Loucy (cell line): ENCODE results near the gene GRID1.

Source experiments
- H2AFZ ChIP-seq: fragments of 200-600 bp; sonication (generic); 2 replicates; pipeline ENCODE4 v1.6.0; 2016; ENCODE audit warnings: antibody characterized with exemption, mild to moderate bottlenecking, low read length, moderate library complexity
- H3F3A ChIP-seq: fragments of 200-600 bp; 2 replicates; pipeline ENCODE4 v1.6.0; 2016; ENCODE audit warnings: antibody characterized with exemption, low read depth, mild to moderate bottlenecking
- H3K27me3 ChIP-seq: fragments of 200-600 bp; sonication (generic); 2 replicates; pipeline ENCODE4 v1.6.1; 2014; ENCODE audit warnings: low read length, mild to moderate bottlenecking; ENCODE audit not compliant: insufficient read depth, poor library complexity, severe bottlenecking
- H3K36me3 ChIP-seq: fragments of 200-600 bp; sonication (generic); 2 replicates; pipeline ENCODE4 v1.6.1; 2016; ENCODE audit warnings: low read length; ENCODE audit not compliant: insufficient read depth
- H3K4me1 ChIP-seq: fragments of 200-600 bp; sonication (generic); 2 replicates; pipeline ENCODE4 v1.5.1; 2014; ENCODE audit warnings: low read length, mild to moderate bottlenecking; ENCODE audit not compliant: insufficient read depth, poor library complexity, severe bottlenecking
- H3K4me2 ChIP-seq: fragments of 200-600 bp; sonication (generic); 2 replicates; pipeline ENCODE4 v1.6.0; 2014; ENCODE audit warnings: antibody characterized with exemption, low read length, low read depth, mild to moderate bottlenecking; ENCODE audit not compliant: poor library complexity, severe bottlenecking
- H3K4me3 ChIP-seq: fragments of 200-600 bp; sonication (generic); 2 replicates; pipeline ENCODE4 v1.5.1; 2014; ENCODE audit warnings: low read length, mild to moderate bottlenecking, mixed read lengths; ENCODE audit not compliant: poor library complexity, severe bottlenecking
- H3K79me2 ChIP-seq: fragments of 200-600 bp; sonication (generic); 2 replicates; pipeline ENCODE4 v1.6.1; 2014; ENCODE audit warnings: low read length; ENCODE audit not compliant: insufficient read depth
- H3K9ac ChIP-seq: fragments of 200-600 bp; sonication (generic); 2 replicates; pipeline ENCODE4 v1.6.0; 2014; ENCODE audit warnings: mild to moderate bottlenecking, low read depth, low read length, moderate library complexity; ENCODE audit not compliant: poor library complexity, severe bottlenecking
- H3K9me2 ChIP-seq: fragments of 200-600 bp; sonication (generic); replicated peaks from 2 replicates; pipeline ENCODE4 v1.6.1; 2016; ENCODE audit warnings: low read depth, low read length, mixed read lengths
- H3K9me3 ChIP-seq: fragments of 200-600 bp; sonication (generic); 2 replicates; pipeline ENCODE4 v1.6.1; 2014; ENCODE audit warnings: mild to moderate bottlenecking, antibody characterized with exemption, low read length, low read depth; ENCODE audit not compliant: insufficient read depth
- H4K20me1 ChIP-seq: fragments of 200-600 bp; sonication (generic); 2 replicates; pipeline ENCODE4 v1.6.0; 2014; ENCODE audit warnings: antibody characterized with exemption, low read length, mild to moderate bottlenecking; ENCODE audit not compliant: insufficient read depth, poor library complexity, severe bottlenecking
- EZH2phosphoT487 ChIP-seq: fragments of 200-600 bp; IDR thresholded peaks from 2 replicates; pipeline ENCODE4 v1.6.1; 2018; ENCODE audit warnings: antibody characterized with exemption, mild to moderate bottlenecking, moderate library complexity, borderline replicate concordance
- TF ChIP-seq, protein P1 (sequence below): fragments of 200-600 bp; sonication (generic); conservative IDR thresholded peaks from 2 replicates; pipeline ENCODE4 v1.5.1; 2014; ENCODE audit warnings: mild to moderate bottlenecking, antibody characterized with exemption, low read length

GRID1 gene

GRCh38 chr10:85614981-85615380 is 751.6 kb downstream of the GRID1 start:
- Histone ChIP-seq H4K20me1 (no peaks in the 10 kb centered on the region), H2AFZ (no peak overlapping the region), H3K9me2 (no peaks in the 10 kb centered on the region), H3K9ac (no peak overlapping the region), H3K27me3 (no peaks in the 10 kb centered on the region), H3K4me3 (no peak overlapping the region), H3K9me3 (no peaks in the 10 kb centered on the region), H3K79me2 (no peaks in the 10 kb centered on the region), H3F3A (no peaks in the 10 kb centered on the region), H3K4me1 (peaks cover 18% of the 10 kb centered on the region), H3K36me3 (no peaks in the 10 kb centered on the region), H3K4me2 (no peak overlapping the region)
- TF ChIP-seq, protein P1, sequence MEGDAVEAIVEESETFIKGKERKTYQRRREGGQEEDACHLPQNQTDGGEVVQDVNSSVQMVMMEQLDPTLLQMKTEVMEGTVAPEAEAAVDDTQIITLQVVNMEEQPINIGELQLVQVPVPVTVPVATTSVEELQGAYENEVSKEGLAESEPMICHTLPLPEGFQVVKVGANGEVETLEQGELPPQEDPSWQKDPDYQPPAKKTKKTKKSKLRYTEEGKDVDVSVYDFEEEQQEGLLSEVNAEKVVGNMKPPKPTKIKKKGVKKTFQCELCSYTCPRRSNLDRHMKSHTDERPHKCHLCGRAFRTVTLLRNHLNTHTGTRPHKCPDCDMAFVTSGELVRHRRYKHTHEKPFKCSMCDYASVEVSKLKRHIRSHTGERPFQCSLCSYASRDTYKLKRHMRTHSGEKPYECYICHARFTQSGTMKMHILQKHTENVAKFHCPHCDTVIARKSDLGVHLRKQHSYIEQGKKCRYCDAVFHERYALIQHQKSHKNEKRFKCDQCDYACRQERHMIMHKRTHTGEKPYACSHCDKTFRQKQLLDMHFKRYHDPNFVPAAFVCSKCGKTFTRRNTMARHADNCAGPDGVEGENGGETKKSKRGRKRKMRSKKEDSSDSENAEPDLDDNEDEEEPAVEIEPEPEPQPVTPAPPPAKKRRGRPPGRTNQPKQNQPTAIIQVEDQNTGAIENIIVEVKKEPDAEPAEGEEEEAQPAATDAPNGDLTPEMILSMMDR, result no peak
- TF ChIP-seq EZH2phosphoT487, result no peak

GRCh38 chr10:85614566-85614965 is 752.0 kb downstream of the GRID1 start:
- peaks cover 18% of the 10 kb centered on the region for H3K4me1 ChIP-seq
- no peak overlapping the region for H3K9ac ChIP-seq
- no peaks in the 10 kb centered on the region for H3K79me2 ChIP-seq
- H2AFZ ChIP-seq, result no peak overlapping the region
- no peak overlapping the region for H3K4me3 ChIP-seq
- H3K36me3 ChIP-seq, result no peaks in the 10 kb centered on the region
- H3K27me3 ChIP-seq, result no peaks in the 10 kb centered on the region
- no peaks in the 10 kb centered on the region for H3K9me2 ChIP-seq
- no peaks in the 10 kb centered on the region for H4K20me1 ChIP-seq
- no peaks in the 10 kb centered on the region for H3K9me3 ChIP-seq
- no peak overlapping the region for H3K4me2 ChIP-seq
- TF ChIP-seq, protein P1, result no peak
- H3F3A ChIP-seq, result no peaks in the 10 kb centered on the region

- Histone ChIP-seq H3K9me3 (no peaks in the 10 kb centered on the region), H3K4me3 (no peak overlapping the region), H3F3A (no peaks in the 10 kb centered on the region), H4K20me1 (no peaks in the 10 kb centered on the region), H3K9me2 (no peaks in the 10 kb centered on the region), H3K4me1 (peaks cover 18% of the 10 kb centered on the region), H3K27me3 (no peaks in the 10 kb centered on the region), H3K9ac (no peak overlapping the region), H2AFZ (no peak overlapping the region), H3K79me2 (no peaks in the 10 kb centered on the region), H3K36me3 (no peaks in the 10 kb centered on the region), H3K4me2 (no peak overlapping the region)
- TF ChIP-seq EZH2phosphoT487, result no peak
- TF ChIP-seq, protein P1, result no peak
These were observed 753.2 kb downstream of the GRID1 start for GRCh38 chr10:85613391-85613790.
